IPS-15b (cell line): ENCODE data around the gene POLRMT.
A peak's percentile ranks its signal among the peaks of the same experiment; 100 is the strongest.
"Not testable (repeated sequence)": the region's sequence is repeated elsewhere in the genome, so short reads cannot be mapped to it uniquely, and the experiment has no call there.

Experiments
- H3K27me3 ChIP-seq: one replicate; pipeline ENCODE4 v1.6.1; 2013; ENCODE audit warnings: low read length; ENCODE audit not compliant: control insufficient read depth, insufficient read depth
- H3K36me3 ChIP-seq: one replicate; pipeline ENCODE4 v1.6.1; 2013; ENCODE audit warnings: low read length; ENCODE audit not compliant: control insufficient read depth, insufficient read depth
- H3K4me1 ChIP-seq: one replicate; pipeline ENCODE4 v1.6.1; 2013; ENCODE audit warnings: mild to moderate bottlenecking, low read length; ENCODE audit not compliant: control insufficient read depth, insufficient read depth
- H3K4me3 ChIP-seq: one replicate; pipeline ENCODE4 v1.5.1; 2013; ENCODE audit warnings: low read depth, low read length
- H3K9ac ChIP-seq: one replicate; pipeline ENCODE4 v1.6.1; 2013; ENCODE audit warnings: low read depth, mild to moderate bottlenecking, low read length
- H3K9me3 ChIP-seq: one replicate; pipeline ENCODE4 v1.6.1; 2013; ENCODE audit warnings: mild to moderate bottlenecking, low read length; ENCODE audit not compliant: control insufficient read depth, insufficient read depth

The POLRMT gene

GRCh38 chr19:589693-590395 lies 43.5 kb downstream of the POLRMT start, which contains the start of gene HCN2:
Gene HCN2 (plus strand): TSS chr19:589881. CDS start chr19:589946, 65 bp downstream.
- H3K27me3 ChIP-seq, result peaks cover 18% of the 10 kb centered on the region
- H3K4me1 ChIP-seq, result no peaks in the 10 kb centered on the region
- peak within 1 kb of the TSS; percentile 39 for H3K4me3 ChIP-seq
- H3K9me3 ChIP-seq, result no peaks in the 10 kb centered on the region
- no peaks in the 10 kb centered on the region for H3K36me3 ChIP-seq
- H3K9ac ChIP-seq, result no peak within 1 kb of the TSS

- Histone ChIP-seq H3K27me3 (peaks cover 18% of the 10 kb centered on the region), H3K36me3 (no peaks in the 10 kb centered on the region), H3K9me3 (no peaks in the 10 kb centered on the region), H3K9ac (no peak overlapping the region), H3K4me1 (no peaks in the 10 kb centered on the region), H3K4me3 (peak overlapping the region; percentile 39)
Measured at GRCh38 chr19:588741-589692, 44.3 kb downstream of the POLRMT start.

- H3K36me3 ChIP-seq, result peaks cover 3% of the 10 kb centered on the region
- no peaks in the 10 kb centered on the region for H3K9me3 ChIP-seq
- H3K4me3 ChIP-seq, result peak overlapping the region; percentile 4
- no peak overlapping the region for H3K9ac ChIP-seq
- no peaks in the 10 kb centered on the region for H3K4me1 ChIP-seq
- peaks cover 18% of the 10 kb centered on the region for H3K27me3 ChIP-seq
Measured at GRCh38 chr19:588093-588740, 45.1 kb downstream of the POLRMT start.

GRCh38 chr19:585551-586110 lies 47.7 kb downstream of the POLRMT start:
- Histone ChIP-seq H3K9me3 (no peaks in the 10 kb centered on the region), H3K4me1 (no peaks in the 10 kb centered on the region), H3K4me3 (no peak overlapping the region), H3K36me3 (peaks cover 24% of the 10 kb centered on the region), H3K27me3 (peaks cover 11% of the 10 kb centered on the region), H3K9ac (no peak overlapping the region)

GRCh38 chr19:585146-585545 lies 48.2 kb downstream of the POLRMT start:
- peaks cover 11% of the 10 kb centered on the region for H3K27me3 ChIP-seq
- H3K4me1 ChIP-seq, H3K9ac ChIP-seq, H3K9me3 ChIP-seq, H3K4me3 ChIP-seq: not testable (repeated sequence)
- H3K36me3 ChIP-seq, result peaks cover 28% of the 10 kb centered on the region

GRCh38 chr19:584240-585001 lies 48.9 kb downstream of the POLRMT start:
- Histone ChIP-seq H3K27me3 (peaks cover 11% of the 10 kb centered on the region), H3K9ac (no peak overlapping the region), H3K4me1 (no peaks in the 10 kb centered on the region), H3K9me3 (no peaks in the 10 kb centered on the region), H3K36me3 (peaks cover 35% of the 10 kb centered on the region), H3K4me3 (no peak overlapping the region)

- Histone ChIP-seq H3K36me3 (peaks cover 40% of the 10 kb centered on the region), H3K27me3 (peaks cover 6% of the 10 kb centered on the region), H3K4me1 (no peaks in the 10 kb centered on the region), H3K9me3 (no peaks in the 10 kb centered on the region), H3K9ac (no peak overlapping the region), H3K4me3 (no peak overlapping the region)
Measured at GRCh38 chr19:583968-584239, 49.4 kb downstream of the POLRMT start.

GRCh38 chr19:583198-583967 lies 50.0 kb downstream of the POLRMT start:
- Histone ChIP-seq H3K36me3 (peaks cover 43% of the 10 kb centered on the region), H3K4me1 (no peaks in the 10 kb centered on the region), H3K4me3 (no peak overlapping the region)

GRCh38 chr19:582497-583197 lies 50.7 kb downstream of the POLRMT start:
- H3K9ac ChIP-seq, result no peak overlapping the region
- no peaks in the 10 kb centered on the region for H3K27me3 ChIP-seq
- H3K4me1 ChIP-seq, result no peaks in the 10 kb centered on the region
- no peak overlapping the region for H3K4me3 ChIP-seq
- peaks cover 51% of the 10 kb centered on the region for H3K36me3 ChIP-seq
- no peaks in the 10 kb centered on the region for H3K9me3 ChIP-seq

More at GRCh38 chr19:583198-583967, 50.0 kb downstream of the POLRMT start:
- Histone ChIP-seq H3K9me3 (no peaks in the 10 kb centered on the region), H3K9ac (no peak overlapping the region), H3K27me3 (peaks cover under 1% of the 10 kb centered on the region)

- Histone ChIP-seq H3K4me1 (no peaks in the 10 kb centered on the region), H3K27me3 (no peaks in the 10 kb centered on the region), H3K36me3 (peaks cover 56% of the 10 kb centered on the region), H3K4me3 (no peak overlapping the region), H3K9ac (no peak overlapping the region), H3K9me3 (no peaks in the 10 kb centered on the region)
Measured at GRCh38 chr19:581399-582111, 51.8 kb downstream of the POLRMT start.
